HL-60 (cell line): ENCODE measurements around the gene LAMA5.

Experiments used
- DNase-seq, 2 experiments: peaks; one replicate each; pipeline ENCODE4 v3.0.0-alpha.2; 2010 to 2020; ENCODE audit warnings: low read depth in 1 of 2, low spot score in 1 of 2
- H3K27ac ChIP-seq: fragments of 250-450 bp; sonication (Bioruptor Pico); replicated peaks from 2 replicates; pipeline ENCODE4 v1.5.1; 2020; ENCODE audit warnings: mild to moderate bottlenecking, moderate library complexity
- H3K27me3 ChIP-seq: fragments of 250-450 bp; sonication (Bioruptor Pico); 2 replicates; pipeline ENCODE4 v1.5.1; 2021; ENCODE audit warnings: mild to moderate bottlenecking, moderate library complexity; ENCODE audit not compliant: insufficient read depth, poor library complexity, severe bottlenecking
- H3K4me3 ChIP-seq: replicated peaks from 2 replicates; pipeline ENCODE4 v1.5.1; 2011; ENCODE audit warnings: mild to moderate bottlenecking, control low read depth, low read length; ENCODE audit not compliant: insufficient read depth
- CTCF ChIP-seq: IDR thresholded peaks from one replicate; pipeline ENCODE4 v1.5.1; 2011; ENCODE audit warnings: low read length, control low read depth, inconsistent platforms; ENCODE audit not compliant: insufficient read depth
- GABPA ChIP-seq: IDR thresholded peaks from 2 replicates; pipeline ENCODE4 v1.6.1; 2012; ENCODE audit warnings: low read depth
- POLR2AphosphoS5 ChIP-seq: IDR thresholded peaks from 2 replicates; pipeline ENCODE4 v1.6.1; 2012; ENCODE audit warnings: low read depth
- REST ChIP-seq: IDR thresholded peaks from 2 replicates; pipeline ENCODE4 v1.6.1; 2012; ENCODE audit warnings: low read depth; ENCODE audit not compliant: insufficient replicate concordance
- SPI1 ChIP-seq: IDR thresholded peaks from 2 replicates; pipeline ENCODE4 v1.6.1; 2012; ENCODE audit warnings: low read depth, mild to moderate bottlenecking, borderline replicate concordance

LAMA5 gene

GRCh38 chr20:62304331-62305148 is 62.6 kb downstream of the LAMA5 start:
- peak in 1 of 2 experiments; percentile 37 for DNase-seq
- no peaks in the 10 kb centered on the region for H3K27me3 ChIP-seq
- H3K27ac ChIP-seq: peak overlapping the region; percentile 84
- peak overlapping the region; percentile 62 for H3K4me3 ChIP-seq
- TF ChIP-seq SPI1 (no peak), POLR2AphosphoS5 (no peak), CTCF (no peak), GABPA (no peak), REST (no peak)

- H3K27me3 ChIP-seq: no peaks in the 10 kb centered on the region
- DNase-seq: peak in 1 of 2 experiments; percentile 20
- peak overlapping the region; percentile 84 for H3K27ac ChIP-seq
- TF ChIP-seq REST (no peak), CTCF (no peak), GABPA (no peak), SPI1 (no peak), POLR2AphosphoS5 (no peak; the same call in 1 of the 2 replicates)
- peak overlapping the region; percentile 62 for H3K4me3 ChIP-seq
Measured at GRCh38 chr20:62303340-62304226, 63.5 kb downstream of the LAMA5 start.

DNA sequence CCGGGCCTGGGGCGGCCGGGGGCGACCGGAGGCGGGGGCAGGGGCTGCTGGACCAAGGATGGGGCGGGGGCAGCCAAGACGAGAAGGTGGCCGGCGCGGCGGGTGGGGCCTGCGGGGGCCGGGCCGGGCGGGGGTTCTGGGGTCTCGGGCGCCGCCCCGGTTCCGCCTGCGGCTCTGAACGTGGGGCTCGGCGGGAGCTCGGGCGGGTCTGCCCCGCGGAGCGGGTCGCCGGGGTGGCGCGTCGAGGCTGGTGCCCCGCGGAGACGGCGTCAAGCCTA is 64.1 kb downstream of the LAMA5 start:
- H3K27ac ChIP-seq: peak overlapping the region; percentile 84
- no peak for TF ChIP-seq GABPA
- TF ChIP-seq SPI1: no peak
- TF ChIP-seq POLR2AphosphoS5: no peak
- TF ChIP-seq CTCF: no peak
- no peak for TF ChIP-seq REST
- no peak for DNase-seq

More for the DNA sequence above, 64.1 kb downstream of the LAMA5 start:
- peak overlapping the region; percentile 62 for H3K4me3 ChIP-seq
- no peaks in the 10 kb centered on the region for H3K27me3 ChIP-seq
